ENCODE data around the gene WNT5B.
A peak's percentile ranks its signal among the peaks of the same experiment; 100 is the strongest.

The WNT5B gene

DNA sequence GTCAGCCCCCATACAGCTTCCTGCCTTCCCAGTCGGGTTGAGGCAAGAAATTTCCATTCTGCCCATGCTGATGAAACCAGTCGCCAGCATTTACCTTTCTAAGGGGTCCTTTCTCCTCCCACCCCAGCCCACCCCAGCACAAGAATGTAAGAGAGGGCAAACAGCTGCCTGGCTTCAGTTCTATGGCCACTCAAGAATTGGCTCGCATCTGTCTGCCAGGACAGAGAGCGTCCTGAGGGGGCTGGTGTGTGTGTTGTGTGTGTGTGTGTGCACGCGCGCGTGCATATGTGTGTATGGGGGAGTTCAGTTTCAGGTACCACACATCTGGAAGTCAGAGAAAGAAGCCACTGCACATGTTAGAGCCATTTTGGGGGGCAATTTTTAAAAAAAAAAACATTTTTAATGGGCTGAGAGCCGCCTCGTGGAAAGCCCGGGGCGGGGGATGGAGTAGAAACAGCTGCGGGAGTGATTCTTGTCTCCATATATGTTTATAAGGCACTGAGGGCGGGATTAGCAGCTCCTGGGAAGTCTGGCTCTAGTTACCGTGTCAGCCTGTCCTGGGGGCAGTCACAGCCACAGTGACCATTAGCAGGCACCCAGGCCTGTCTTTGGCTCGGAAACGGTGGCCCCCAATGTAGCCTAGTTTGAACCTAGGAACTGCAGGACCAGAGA lies at the start of gene WNT5B:
Gene WNT5B, plus strand, starts transcription at position 566 of the 672 bp plus-strand sequence. CDS start 2,124 bp downstream, outside the sequence.
- no peak for DNase-seq (ENCODE audit: low read depth in 2 of 2)

DNA sequence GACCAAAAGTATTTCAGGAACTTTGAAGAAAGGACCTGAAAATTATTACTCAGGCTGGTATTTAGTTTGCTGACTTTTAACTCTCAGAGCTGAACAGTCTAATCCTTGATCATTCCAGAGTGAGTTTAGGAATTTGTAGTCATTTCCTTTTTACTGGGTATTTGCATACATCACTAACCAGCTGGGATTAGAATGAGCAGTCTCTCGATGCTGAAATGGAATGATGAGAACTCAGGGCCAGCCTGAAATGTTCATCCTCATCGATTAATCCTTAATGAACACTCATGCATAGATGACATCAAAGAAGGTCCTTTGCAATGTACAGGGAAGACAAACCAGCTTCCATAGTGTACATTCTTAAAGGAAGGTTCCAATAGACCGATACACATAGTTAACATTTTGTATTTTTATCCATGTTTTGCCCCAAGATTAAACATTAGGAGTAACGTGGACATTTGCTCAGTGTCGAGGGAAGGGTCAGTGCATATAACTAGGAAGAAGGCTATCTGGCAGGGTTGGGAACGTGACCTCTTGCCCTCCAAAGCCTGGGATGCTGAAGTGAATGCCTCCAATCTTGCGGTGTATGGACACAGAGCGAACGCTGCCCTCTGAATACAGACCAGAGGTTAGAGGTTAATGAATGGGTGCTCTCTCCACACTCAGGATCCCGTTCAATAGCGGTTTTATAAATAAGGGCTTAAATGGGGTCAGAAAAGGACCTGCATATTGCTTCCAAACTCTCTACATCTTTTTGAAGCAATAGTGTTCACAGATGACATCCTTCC lies 49.2 kb upstream of the WNT5B start:
- DNase-seq (ENCODE audit: low read depth in 2 of 2): no peak

DNA sequence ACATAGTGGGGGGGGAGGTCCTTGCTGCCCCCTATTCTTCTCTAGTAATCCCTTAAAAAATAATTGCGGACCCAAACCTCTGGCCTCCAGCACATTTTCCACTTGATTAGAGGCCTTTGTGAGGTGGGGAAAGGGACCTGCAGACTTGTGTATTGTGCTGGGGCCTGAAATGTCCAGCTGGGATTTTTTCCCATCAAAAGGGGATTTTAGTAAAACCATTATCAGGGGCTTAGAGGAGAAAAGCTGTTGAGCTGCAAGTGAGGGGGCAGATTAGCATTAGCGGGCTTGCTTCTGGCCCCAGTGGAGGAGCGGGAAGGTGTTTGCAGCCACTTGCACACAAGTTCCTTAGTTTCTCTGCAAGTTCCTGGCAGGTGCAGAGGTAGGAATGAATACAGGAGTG lies 48.5 kb upstream of the WNT5B start:
- no peak for DNase-seq (ENCODE audit: low read depth in 2 of 2)

DNA sequence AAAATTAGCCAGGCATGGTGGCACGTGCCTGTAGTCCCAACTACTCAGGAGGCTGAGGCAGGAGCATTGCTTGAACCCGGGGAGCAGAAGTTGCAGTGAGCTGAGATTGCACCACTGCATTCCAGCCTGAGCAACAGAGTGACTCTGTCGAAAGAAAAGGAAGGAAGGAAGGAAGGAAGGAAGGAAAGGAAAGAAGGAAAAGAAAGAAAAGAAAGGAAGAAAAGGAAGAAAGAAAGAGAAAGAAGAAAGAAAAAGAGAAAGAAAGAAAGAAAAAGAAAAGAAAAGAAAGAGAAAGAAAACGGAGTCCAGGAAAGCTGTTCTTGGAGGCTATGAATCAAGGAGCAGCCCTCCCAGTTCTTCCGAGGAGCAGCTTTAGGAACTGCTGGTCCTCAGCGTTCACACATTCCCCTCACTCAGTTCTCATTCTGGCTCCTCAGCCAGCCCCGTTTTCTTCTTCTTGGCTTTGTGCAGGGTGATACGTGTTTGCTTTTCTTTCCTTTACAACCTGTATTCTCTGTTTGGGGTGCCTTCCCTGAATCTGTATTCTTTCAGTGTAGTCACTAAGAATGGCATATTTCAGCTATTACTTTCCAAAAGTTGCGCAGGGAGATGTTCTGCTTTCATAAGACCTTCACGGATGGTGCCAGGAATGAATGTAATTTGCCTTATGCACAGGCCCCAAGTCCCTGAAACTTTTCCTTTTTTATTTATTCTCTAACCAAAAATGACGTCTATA lies 46.9 kb upstream of the WNT5B start:
- DNase-seq (ENCODE audit: low read depth in 2 of 2): no peak

DNA sequence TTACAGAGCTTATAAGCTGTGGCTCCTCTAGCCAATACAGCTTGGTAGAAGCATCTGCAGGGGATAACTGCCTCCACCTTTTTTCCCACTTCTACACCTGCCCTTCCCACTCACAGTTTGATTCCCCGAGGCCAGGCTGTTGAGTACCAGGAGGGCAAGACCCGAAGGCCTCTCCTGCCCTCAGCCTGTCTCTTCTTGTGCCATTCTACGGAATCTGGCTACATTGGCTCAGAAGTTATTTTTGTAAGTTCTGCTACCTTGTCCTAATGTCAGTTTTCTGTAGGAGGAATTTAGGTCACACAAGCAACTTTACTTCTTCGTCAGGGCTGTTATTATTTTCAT lies 46.4 kb upstream of the WNT5B start:
- DNase-seq (ENCODE audit: low read depth in 2 of 2): no peak

DNA sequence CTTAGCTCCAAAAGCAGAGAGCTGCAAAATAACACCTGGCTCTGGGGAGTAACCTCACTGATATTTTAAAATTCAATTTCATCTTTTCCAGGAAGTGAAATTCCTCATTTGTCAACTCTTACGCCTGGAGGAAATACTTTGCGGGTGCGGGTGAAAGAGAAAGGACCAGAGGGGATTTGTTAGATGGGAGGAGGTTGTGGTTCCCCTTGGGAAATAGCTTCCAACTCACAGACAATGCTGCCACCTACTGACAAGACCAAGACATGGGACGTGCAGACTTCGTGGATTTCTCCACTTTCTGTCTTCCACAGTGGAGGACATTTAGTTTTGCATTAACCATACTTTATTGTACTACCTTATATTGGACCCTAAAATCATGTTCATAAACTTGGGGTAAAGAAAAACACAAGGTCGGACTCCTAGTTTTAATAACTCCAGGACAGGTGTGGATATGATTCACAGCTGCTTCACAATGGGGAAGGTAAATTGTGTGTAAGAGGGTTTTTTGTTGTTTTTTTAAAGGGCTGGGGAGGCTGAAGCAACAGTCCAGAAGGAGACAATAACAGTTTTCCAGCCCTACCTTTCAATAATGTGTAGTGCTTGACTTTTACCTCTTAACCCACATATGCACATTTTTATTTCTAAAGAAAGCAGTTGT lies 45.5 kb upstream of the WNT5B start:
- peak; percentile 26 to 36 for DNase-seq (ENCODE audit: low read depth in 2 of 2)

DNA sequence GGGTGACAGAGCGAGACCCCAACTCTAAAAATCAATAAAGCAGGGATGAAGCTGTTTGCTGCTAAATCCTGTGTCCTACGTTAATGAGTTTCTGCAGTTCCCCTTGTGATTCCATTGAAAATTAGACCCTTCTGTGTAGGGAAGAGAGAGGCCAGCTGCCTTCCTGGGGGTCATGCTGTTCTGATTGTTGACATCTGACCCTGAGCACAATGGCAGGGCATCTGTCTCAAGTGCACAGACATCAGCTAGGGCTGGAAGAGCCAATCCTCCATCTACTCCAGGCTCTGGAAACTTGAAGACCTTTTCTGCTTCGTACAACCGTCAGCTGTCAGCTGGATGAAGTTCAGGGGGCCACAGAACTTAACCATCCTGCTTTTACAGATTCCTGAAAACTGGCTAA lies 44.7 kb upstream of the WNT5B start:
- no peak for DNase-seq (ENCODE audit: low read depth in 2 of 2)

DNA sequence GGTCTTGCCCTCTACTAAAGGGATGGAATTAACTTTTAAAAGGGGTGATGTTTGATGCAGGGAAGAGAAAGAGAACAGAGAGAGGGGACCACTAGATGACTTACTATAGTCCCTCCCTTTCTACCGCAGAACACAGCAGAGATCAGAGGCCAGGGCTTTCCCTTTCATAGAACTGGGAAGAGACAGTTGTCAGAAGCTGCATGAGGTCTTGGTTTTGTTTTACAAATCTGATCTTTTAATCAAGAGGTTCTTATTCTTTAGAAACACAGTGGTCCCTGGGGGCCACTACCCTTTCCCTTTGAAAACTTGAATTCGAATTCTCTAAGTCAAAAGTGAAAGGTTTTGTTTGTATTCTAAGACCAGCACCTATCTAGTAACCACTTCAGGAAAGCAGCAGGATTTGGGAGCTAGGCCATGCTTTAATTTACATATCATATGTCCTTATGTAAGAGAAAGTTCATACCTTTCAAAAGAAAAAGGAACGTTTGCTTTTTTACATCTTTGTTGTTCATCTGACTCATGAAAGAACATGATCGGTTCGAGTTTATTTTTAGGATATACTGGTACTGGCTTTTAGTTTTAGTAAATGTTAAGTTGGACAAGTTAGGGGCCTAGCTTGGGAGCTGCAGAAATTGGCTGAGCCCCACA lies 41.0 kb upstream of the WNT5B start:
- DNase-seq (ENCODE audit: low read depth in 2 of 2): no peak

DNA sequence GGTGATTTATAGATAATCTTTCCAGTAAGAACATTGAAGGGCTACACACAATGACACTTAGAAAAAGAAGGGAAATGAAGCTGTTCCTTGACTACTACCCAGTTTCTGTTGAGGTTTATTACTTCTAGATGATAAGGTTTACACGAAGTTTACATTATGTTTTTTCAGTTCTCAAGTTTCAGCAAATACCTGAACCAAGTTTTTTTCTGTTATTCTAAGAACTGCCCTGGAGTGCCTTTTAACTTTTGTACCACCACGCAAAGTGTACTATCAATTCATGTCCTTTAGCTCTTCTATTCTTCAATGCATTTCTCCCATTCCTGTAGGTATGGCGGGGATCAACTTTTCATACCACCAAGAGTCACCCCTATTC lies 40.5 kb upstream of the WNT5B start:
- no peak for DNase-seq (ENCODE audit: low read depth in 2 of 2)

DNA sequence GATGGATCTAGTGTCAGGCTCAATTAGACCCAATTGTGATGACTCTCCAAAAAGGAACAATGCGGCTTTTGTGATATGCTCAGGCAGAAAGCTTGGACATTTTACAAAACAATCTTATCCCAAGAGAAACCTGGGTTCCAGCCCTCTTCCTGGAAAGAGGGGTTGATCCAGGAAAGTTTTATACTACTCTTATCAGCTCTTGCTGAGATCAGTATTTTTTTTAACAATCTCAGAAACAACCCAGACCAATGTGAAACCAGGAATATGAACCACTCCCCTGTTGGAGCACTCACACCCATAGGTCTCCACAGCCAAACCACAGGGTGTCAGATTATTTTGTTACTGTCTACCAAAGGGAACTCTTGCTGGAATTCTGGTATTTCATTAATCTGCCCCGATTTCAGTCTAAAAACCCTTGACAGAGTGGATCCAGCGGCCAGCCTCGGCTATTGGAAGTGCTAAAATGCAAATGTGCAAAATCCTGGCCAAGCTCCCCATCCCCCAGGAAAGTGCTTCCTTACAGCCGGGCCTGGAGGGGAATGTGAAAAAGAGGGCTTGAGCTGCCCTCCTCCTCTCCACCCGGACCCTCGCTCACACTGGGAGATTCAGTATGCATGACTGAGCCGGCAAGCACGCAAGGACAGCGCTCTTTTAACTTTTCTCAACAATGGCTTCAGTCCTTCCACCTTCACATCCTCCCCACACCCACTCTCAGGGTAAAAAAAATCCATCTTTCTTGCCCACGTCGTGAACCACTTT lies 38.6 kb upstream of the WNT5B start:
- DNase-seq (ENCODE audit: low read depth in 2 of 2): no peak

DNA sequence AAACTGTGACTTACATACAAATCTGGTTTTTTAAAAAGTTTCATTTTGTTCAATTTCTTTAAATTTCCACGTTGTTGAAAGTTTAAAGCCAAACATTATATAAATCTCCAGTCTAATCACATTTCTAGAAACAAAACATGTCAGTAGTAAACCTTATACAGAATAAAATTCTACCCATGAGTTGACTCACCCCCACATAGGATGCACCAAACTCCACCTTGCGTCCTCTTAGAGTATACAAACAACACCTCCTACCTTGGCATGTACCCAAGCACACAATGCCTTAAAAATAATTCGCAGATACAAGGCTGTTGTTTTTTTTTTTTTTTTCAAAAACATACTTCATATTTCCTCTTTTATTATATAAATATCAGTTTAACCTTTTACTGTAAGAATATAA lies 38.0 kb upstream of the WNT5B start:
- DNase-seq (ENCODE audit: low read depth in 2 of 2): no peak

DNA sequence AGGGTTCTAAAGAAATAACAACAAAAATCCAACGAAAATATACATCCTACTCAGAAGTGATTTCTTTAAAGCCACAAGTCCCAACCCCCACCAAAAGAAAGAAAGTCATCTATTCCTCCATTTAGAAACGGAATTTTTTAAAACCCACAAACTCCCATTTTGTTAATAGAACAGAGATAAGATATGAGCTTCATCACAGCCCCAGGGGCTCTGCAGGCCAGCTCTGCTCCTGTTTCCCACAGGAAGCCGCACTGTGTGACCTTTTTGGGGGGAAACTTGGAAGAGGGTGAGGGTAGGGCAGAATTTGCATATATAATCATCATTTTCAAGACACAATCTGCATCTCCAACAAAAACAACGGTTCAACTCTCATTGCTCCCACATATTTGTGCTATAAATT lies 37.5 kb upstream of the WNT5B start:
- no peak for DNase-seq (ENCODE audit: low read depth in 2 of 2)

DNA sequence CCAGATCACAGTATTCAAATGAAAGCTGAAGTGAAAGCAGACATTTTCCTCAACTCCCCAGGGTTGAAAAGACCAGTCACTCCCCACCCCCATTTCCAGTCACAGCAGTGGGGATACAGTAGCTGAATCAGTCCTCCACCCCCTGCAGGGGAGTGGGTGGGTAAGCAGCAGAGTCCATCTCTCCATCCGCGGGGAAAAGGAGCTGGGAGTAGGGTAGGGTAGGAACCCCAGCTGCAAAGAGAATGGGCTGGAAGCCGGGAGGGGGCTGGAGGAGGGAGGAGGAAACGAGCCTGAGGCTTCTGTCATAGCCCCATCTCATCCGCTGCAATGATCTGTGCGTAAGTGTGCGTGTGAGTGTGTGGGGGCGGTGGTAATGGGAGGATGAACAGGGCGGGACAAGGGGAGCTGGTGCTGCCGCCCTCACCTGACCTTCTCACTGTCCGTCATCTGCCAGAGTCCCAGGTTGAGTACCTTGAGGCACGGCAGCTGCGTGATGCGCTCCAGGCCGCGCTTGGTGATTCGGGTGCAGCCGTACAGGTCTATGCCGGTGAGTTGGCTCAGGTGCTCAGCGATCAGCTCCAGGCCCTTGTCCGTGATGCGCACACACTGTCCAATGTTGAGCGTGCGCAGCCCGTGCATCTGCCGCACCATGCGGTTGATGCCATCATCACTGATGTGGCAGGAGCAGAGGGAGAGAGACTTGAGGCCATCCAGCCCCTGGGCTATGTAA lies 36.4 kb upstream of the WNT5B start:
- DNase-seq (ENCODE audit: low read depth in 2 of 2): peak; percentile 13 to 26

DNA sequence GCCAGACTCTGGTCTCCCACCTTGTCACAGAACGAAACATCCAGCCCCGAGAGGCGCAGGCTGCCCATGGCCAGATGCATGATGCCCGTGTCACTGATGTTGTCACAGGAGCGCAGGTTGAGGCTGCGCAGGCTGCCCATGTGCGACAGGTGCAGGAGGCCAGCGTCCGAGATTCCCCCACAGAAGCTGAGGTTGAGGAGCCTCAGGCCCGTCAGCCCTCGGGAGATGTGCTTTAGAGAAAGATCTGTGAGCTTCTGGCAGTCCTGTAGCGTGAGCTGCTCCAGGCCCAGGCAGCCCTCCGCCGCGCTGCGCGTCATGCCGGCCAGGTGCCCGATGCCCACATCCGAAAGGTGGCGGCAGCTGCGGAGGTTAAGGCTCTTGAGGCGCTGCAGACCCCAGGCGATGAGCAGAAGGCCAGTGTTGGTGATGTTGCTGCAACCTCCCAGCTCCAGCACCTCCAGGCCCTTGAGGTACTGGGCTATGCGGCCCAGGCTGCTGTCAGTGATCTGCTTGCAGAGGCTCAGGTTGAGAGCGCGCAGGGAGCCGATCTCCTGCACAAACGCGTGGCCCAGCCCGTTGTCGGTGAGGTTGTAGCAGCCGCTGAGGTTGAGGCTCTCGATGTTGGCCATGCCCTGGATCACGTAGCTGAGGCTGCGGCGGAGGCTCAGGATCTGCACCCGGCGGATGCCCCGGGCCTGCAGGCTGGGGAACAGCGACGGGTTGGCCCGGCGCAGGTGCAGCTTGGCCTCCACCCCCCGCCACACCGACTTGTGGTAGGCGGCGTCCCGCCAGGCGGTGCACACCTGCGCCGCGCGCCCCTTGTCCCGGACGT lies 35.6 kb upstream of the WNT5B start:
- peak; percentile 8 to 16 for DNase-seq (ENCODE audit: low read depth in 2 of 2)

DNA sequence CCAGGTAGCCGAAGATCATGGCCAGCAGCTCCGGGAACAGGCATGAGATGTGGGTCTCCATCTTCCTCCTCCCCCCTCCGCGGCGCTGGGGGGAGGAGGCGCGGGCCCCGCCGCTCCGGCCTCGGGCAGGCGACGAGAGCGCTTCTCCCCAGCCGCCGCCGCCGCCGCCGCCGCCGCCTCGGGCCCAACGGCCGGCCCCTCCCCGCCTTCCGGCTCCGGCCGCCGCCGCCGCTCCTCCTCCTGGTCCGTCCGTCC lies 35.1 kb upstream of the WNT5B start:
- DNase-seq (ENCODE audit: low read depth in 2 of 2): no peak

DNA sequence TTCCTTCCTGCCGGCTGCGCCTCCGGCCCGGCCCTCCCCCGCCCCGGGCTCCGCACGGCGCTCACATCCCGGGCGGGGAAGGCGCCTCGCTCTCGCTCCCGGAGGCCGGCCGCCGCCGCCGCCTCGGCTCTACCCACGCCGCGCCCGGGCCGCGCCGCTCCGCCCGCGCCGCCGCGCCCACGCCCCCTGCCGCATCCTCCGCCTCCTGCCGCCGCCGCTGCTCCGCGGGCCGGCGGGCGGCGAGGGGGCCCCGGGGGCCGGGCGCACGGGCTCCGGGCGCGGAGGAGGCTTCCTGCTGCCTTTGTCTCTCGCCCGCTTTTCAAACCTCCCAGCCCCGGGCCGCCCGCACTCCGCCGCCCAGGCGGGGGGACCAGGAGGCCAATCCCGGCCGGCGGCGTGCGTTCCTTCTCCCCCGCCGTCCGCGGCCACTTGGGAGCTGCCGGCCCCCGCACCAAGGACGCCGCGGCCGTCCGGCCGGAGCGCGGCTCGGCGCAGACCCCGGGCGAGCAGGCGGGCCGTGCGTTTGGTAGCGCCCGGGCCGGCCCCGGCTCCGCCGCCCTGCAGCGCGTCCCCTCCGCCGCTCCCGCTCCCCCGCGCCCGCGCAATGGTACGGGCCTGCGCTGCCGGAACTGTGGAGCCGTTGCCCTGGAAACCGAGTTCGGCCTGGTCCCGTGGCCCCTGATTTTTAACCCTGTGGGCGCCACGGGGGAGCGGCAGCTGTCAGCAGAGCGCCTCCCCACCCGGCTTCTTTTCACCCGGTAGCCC lies 34.6 kb upstream of the WNT5B start, which contains the start of gene FBXL14:
Gene FBXL14, minus strand, starts transcription at position 321 of the 765 bp plus-strand sequence. CDS start 515 bp downstream, outside the sequence.
- DNase-seq (ENCODE audit: low read depth in 2 of 2): peak; percentile 74 to 82

DNA sequence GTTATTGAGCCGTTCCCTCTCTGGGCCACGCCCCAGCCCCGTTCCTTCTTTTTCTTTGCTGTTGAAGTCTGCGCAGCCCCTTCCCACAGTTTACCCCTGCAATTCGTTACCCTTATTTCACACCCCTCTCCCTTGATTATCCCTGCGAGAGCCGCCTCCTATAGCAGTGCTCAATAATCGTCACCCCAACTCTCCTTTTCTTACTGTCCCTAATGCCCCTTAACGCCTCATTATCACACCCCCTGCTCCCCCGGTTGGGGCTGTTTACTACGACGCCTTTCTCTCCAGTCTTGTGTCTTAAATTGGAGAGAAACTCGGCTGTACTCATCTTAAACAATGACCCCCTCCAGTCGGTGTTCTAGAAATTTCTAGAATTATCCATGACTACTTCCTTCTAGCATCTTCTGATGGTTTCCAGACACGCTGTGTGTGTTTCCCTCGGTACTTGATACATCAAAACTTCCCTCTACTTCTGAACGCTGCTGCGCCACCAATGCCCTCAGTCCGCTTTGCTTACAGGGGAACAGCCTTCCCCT lies 33.9 kb upstream of the WNT5B start:
- no peak for DNase-seq (ENCODE audit: low read depth in 2 of 2)

DNA sequence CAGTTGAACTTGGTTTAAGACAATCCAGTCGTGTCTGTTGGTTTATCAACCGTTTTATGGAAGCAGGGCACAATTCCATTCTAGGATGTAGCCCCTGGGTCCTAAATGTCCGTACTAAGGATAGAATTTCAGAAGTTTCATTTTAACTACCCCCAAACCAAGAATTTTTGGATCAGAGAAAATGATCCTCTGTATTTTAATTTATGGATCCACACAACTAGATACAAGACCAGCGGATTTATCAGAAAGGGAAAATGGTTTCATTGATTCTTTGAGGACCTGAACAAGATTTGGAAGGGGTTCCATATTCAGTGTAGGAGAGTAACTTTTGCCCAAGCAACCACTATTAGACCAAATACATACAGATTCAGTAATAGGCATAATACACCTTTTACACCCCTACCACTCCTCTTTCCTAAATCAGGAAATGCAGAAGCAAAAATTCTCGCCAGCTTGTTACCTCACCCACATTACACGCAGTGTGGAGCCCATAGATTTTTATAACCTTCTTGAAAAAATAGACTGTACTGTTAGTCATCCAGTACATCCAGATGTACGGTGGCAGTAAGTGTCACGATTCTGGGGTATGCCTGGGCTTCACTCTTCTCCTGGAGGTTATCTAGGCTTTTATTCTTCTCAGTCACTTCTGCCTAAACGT lies 33.2 kb upstream of the WNT5B start:
- no peak for DNase-seq (ENCODE audit: low read depth in 2 of 2)

Measured in stimulated activated CD8-positive, alpha-beta memory T cell treated with anti-CD3 and anti-CD28 coated beads, Interleukin-7, amount 100 ng/mL, for 1 hour (primary cell).